Activated CD4-positive, alpha-beta T cell treated with anti-CD3 and anti-CD28 coated beads, Interleukin-2, amount 10 ng/mL, durations not matched to agents 24 days and 14 days (primary cell): ENCODE data around the gene TEX2. TPM values are rescaled to one million over a fixed set of nuclear protein-coding genes. Genes with fewer than 3 reads are reported as not detected.
"Not testable (repeated sequence)": the region's sequence is repeated elsewhere in the genome, so short reads cannot be mapped to it uniquely, and the experiment has no call there.

ENCODE experiments used
- DNase-seq: peaks from one replicate; pipeline ENCODE4 v3.0.0; 2022
- H3K27ac Mint-ChIP-seq: one replicate; pipeline ENCODE4 v1.8.0; 2022; ENCODE audit warnings: mild to moderate bottlenecking, mixed read lengths
- H3K27me3 Mint-ChIP-seq: one replicate; pipeline ENCODE4 v1.8.0; 2022; ENCODE audit warnings: mixed read lengths
- H3K36me3 Mint-ChIP-seq: one replicate; pipeline ENCODE4 v1.8.0; 2022; ENCODE audit warnings: low read depth, mild to moderate bottlenecking, mixed read lengths
- H3K4me1 Mint-ChIP-seq: one replicate; pipeline ENCODE4 v1.8.0; 2021; ENCODE audit warnings: mixed read lengths
- H3K4me3 Mint-ChIP-seq: one replicate; pipeline ENCODE4 v1.8.0; 2022; ENCODE audit warnings: mild to moderate bottlenecking, moderate library complexity, mixed read lengths
- H3K9me3 Mint-ChIP-seq: one replicate; pipeline ENCODE4 v1.8.0; 2021; ENCODE audit warnings: mixed read lengths
- intact Hi-C: fragments of 100-400 bp; cut with micrococcal nuclease; formaldehyde crosslinking; loops from one replicate; pipeline ENCODE4 v1.15.1; 2023
- total RNA-seq: library from RNA; stranded (reverse); gene quantifications from 2 replicates; pipeline ENCODE4 v1.2.3, GENCODE V29; 2022

The TEX2 gene
- total RNA-seq, 1 donor from 2014 or later, result 22.2 TPM

DNA sequence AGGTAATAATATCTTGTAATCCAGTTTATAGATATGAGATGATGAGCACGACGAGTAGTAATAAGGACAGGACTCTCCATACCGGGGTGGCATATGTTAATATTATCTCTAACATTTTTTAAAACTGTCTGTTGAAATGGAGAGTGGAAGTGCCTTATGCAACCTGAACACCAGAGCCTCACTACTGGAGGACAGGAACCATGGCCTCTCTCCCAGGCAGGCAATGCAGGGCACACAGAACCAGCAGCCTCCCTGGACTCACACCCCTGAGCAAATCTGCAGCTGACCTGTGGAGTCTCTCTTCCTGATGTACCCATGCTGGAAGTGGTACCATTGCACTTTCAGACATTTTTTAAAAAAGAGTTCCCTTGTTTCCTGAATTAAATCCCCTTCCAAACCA, 78.0 kb downstream of the TEX2 start:
- peaks cover 22% of the 10 kb centered on the region for H3K36me3 Mint-ChIP-seq
- H3K9me3 Mint-ChIP-seq, result no peaks in the 10 kb centered on the region
- H3K4me3 Mint-ChIP-seq, result no peak overlapping the region
- peaks cover 16% of the 10 kb centered on the region for H3K4me1 Mint-ChIP-seq
- no peak for DNase-seq
- intact Hi-C loops, result no loop called here
- no peaks in the 10 kb centered on the region for H3K27me3 Mint-ChIP-seq
- no peak overlapping the region for H3K27ac Mint-ChIP-seq

- H3K27ac Mint-ChIP-seq, result no peak overlapping the region
These were observed 79.2 kb downstream of the TEX2 start for GRCh38 chr17:64183815-64184214.

DNA sequence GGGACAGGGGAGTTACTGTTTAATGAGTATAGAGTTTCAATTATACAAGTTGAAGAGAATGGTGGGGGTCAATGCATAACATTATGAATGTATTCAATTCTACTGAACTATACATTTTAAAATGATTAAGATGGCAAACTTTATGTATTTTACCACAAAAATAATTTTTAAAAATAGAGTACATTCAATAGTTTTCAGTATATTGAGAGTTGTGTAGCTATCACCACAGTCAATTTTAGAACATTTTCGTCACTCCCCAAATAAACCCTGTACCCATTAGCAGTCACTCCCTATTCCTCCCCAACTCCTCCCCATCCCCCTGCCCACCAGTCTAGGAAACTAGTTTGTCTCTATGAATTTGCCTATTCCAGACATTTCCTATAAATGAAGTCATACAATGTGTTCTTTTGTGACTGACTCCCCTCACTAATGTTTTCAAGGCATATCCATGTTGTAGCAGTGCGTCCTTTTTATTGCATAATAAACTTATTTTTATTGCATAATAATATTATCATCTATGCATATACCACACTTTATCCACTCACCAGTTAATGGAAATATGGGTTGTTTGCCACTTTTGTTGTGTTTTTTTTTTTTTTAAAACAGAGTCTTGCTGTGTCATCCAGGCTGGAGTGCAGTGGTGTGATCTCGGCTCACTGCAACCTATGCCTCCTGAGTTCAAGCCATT, 80.6 kb downstream of the TEX2 start:
- Mint-ChIP-seq H3K27ac (no peak overlapping the region), H3K4me1 (peaks cover 16% of the 10 kb centered on the region), H3K4me3 (no peak overlapping the region), H3K36me3 (peaks cover 21% of the 10 kb centered on the region), H3K9me3 (no peaks in the 10 kb centered on the region), H3K27me3 (no peaks in the 10 kb centered on the region)
- no peak for DNase-seq
- intact Hi-C loops, result no loop called here

More at GRCh38 chr17:64183815-64184214, 79.2 kb downstream of the TEX2 start:
- no peak overlapping the region for H3K4me3 Mint-ChIP-seq
- peaks cover 16% of the 10 kb centered on the region for H3K4me1 Mint-ChIP-seq
- peaks cover 26% of the 10 kb centered on the region for H3K36me3 Mint-ChIP-seq
- intact Hi-C loops, result no loop called here
- H3K9me3 Mint-ChIP-seq, result no peaks in the 10 kb centered on the region
- no peak for DNase-seq
- H3K27me3 Mint-ChIP-seq, result no peaks in the 10 kb centered on the region

GRCh38 chr17:64180089-64181073, 82.7 kb downstream of the TEX2 start:
- Mint-ChIP-seq H3K27ac (no peak overlapping the region), H3K27me3 (no peaks in the 10 kb centered on the region), H3K36me3 (peaks cover 19% of the 10 kb centered on the region), H3K4me3 (no peak overlapping the region), H3K9me3 (no peaks in the 10 kb centered on the region), H3K4me1 (peaks cover 14% of the 10 kb centered on the region)
- no peak for DNase-seq
- intact Hi-C loops, result no loop called here

DNA sequence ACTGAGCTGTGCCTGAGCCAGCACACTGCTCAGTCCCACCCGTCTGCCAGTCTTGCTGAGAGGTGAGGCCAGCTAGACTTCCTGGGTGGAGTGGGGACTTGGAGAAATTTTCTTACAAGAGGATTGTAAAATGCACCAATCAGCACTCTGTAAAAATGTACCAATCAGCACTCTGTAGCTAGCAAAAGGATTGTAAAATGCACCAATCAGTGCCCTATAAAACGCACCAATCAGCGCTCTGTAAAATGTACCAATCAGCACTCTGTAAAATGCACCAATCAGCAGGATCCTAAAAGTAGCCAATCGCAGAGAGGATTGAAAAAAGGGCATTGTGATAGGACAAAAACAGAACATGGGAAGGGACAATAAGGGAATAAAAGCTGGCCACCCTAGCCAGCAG, 84.0 kb downstream of the TEX2 start:
- peaks cover 16% of the 10 kb centered on the region for H3K36me3 Mint-ChIP-seq
- H3K4me1 Mint-ChIP-seq, H3K27ac Mint-ChIP-seq, intact Hi-C loops, DNase-seq, H3K4me3 Mint-ChIP-seq, H3K27me3 Mint-ChIP-seq, H3K9me3 Mint-ChIP-seq: not testable (repeated sequence)

DNA sequence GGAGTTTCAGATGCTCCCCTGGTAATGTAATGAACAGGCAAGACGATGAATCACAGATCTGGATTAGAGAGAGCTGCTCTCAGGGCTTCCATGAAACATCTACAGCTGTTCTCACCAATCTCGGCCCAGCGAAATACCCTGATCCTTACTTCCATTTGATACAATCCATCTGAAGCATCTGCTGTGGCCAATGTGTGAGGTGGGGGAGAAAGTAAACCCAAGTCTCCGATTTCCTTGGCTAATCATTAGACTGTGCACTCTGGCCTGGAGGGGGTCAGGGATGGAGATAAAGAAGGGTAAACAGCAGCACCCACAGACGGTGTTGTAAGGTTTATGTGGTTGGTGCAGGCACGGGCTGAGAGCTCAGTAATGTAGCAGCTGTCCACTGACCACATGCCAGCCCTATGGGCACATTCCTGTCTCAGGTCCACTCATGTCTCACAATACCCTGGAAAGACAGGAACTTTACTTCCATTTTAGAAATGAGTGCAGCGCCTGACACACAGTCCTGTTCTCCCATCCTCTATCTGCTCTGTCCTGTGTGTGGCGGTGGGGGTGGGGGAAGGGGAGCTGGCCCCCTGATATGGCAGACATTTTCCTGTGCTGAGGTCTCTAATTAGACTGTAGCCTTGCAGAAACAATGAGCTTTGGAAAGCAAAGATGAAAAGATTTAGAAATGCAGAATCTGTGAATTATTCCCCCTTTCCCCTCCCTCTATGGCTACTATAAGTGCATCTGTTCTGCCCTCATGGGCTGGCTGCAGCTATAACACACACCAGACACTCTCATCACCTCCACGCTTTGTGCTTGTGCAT, 84.8 kb downstream of the TEX2 start:
- Mint-ChIP-seq H3K4me1 (no peaks in the 10 kb centered on the region), H3K27ac (no peak overlapping the region), H3K4me3 (no peak overlapping the region), H3K27me3 (no peaks in the 10 kb centered on the region), H3K9me3 (no peaks in the 10 kb centered on the region), H3K36me3 (peaks cover 16% of the 10 kb centered on the region)
- intact Hi-C loops, result no loop called here
- DNase-seq, result no peak

DNA sequence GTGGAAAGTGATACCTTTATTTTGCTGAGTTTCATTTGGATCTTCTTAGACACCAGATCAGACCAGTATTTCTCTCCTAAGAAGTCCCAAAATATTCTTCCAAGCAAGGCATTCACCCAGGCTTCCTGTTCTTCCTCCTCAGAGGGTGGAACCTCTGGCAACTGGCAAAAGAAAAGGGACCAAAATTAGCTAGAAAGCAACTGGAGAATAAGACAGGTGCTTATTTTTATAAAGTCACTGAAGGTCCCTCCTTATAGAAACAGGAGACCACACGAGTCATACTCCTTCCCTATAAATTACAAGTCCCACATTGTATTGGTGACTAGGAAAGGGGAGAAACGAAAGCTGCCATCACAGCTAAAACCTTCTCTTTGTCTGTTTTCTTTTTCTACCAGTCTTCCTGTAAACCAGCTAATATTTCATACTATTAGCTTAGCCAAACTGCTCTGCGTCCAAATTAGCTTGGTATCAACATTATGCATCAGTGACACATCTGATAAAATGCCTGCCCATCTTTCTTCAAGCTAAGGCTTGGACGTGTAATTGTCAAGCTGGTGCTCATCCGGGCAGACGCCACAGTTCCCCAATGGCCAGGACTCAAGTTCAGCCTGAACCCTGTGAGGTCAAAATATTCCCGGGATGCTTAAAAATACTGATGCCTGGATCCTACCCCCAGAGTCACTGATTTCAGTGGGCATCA, 85.6 kb downstream of the TEX2 start:
- Mint-ChIP-seq H3K36me3 (peaks cover 16% of the 10 kb centered on the region), H3K4me1 (no peaks in the 10 kb centered on the region), H3K4me3 (no peak overlapping the region), H3K27me3 (no peaks in the 10 kb centered on the region), H3K27ac (no peak overlapping the region), H3K9me3 (no peaks in the 10 kb centered on the region)
- DNase-seq, result no peak
- intact Hi-C loops, result no loop called here

DNA sequence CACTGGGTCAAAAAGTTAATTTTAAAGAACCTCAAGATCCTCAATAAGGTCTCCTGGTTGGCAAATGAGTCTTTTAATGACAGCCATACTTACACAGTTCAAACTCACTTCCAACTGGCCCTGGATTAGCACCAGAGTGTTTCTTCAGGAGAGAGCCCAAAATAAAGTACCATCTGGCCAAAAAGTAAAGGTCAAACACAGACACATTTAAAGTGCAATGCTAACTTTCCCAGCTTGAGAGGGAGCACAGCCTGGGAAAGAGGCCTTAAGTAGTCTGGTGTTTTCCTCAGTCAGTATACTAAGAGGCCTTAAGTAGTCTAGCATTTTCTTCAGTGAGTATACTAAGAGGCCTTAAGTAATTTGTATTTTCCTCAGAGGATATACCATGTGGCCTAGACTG, 86.5 kb downstream of the TEX2 start:
- no peak overlapping the region for H3K27ac Mint-ChIP-seq
- intact Hi-C loops, result no loop called here
- DNase-seq, result no peak
- H3K27me3 Mint-ChIP-seq, result no peaks in the 10 kb centered on the region
- H3K4me1 Mint-ChIP-seq, result no peaks in the 10 kb centered on the region
- H3K36me3 Mint-ChIP-seq, result peaks cover 16% of the 10 kb centered on the region
- H3K9me3 Mint-ChIP-seq, result no peaks in the 10 kb centered on the region
- H3K4me3 Mint-ChIP-seq, result no peak overlapping the region

DNA sequence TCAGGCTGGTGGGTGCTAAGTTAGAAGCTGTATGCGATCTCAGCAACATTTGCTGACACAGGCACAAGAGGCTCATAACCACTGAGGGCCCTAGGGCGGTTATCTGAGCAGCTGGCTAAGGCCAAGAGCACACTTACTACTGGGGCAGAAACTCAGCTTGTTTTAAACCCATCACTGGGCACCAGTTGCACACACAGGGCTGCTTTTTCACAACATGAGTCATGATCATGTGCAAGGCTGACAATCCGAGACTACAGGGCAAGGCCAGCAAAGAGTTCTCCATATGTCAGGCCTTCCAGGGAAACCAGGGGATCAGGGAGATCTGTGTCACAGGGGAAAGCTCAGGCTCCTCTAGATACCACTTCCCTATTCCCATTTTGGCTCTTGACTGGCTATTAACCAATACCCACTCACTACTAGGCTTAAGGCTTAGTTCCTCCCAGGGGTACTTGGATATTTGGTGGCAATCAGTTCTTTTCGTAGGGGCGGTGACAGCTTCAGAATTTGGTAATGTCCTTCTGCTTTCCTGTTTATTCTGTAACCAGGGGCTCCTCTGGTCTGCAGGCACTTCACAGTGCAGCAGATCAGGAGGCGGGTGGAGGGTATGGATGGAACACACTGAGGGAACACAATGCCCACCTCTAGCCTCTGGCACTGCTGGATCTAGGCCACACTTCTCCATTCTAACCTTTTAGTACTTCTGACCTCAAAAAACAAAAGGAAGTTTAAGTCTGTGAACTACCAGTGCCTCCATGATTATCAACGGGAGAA, 88.2 kb downstream of the TEX2 start:
- DNase-seq, result no peak
- H3K27ac Mint-ChIP-seq, result no peak overlapping the region
- H3K4me1 Mint-ChIP-seq, result no peaks in the 10 kb centered on the region
- H3K36me3 Mint-ChIP-seq, result peaks cover 23% of the 10 kb centered on the region
- intact Hi-C loops, result no loop called here
- no peaks in the 10 kb centered on the region for H3K9me3 Mint-ChIP-seq
- H3K4me3 Mint-ChIP-seq, result no peak overlapping the region
- no peaks in the 10 kb centered on the region for H3K27me3 Mint-ChIP-seq

DNA sequence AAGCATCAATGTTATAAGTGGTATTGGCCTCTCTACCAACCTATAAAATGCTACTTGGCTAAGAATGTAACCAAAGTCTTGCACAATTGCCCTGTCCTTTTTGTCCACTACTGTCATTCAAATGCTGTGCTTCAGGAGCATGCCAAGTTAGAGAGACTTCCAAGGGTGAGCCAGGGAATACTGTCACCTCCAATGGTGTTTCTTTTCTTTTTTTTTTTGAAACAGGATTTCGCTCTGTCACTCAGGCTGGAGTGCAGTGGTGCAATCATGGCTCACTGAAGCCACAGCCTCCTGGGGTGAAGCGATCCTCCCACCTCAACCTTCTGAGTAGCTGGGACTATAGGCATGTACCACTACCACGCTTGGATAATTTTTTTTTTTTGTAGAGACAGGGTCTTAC, 89.4 kb downstream of the TEX2 start:
- peaks cover 19% of the 10 kb centered on the region for H3K36me3 Mint-ChIP-seq
- no peaks in the 10 kb centered on the region for H3K4me1 Mint-ChIP-seq
- H3K27me3 Mint-ChIP-seq, result no peaks in the 10 kb centered on the region
- intact Hi-C loops, result no loop called here
- H3K9me3 Mint-ChIP-seq, result no peaks in the 10 kb centered on the region
- H3K27ac Mint-ChIP-seq, result no peak overlapping the region
- H3K4me3 Mint-ChIP-seq, result no peak overlapping the region
- no peak for DNase-seq

GRCh38 chr17:64172510-64172909, 90.5 kb downstream of the TEX2 start:
- H3K9me3 Mint-ChIP-seq, result no peaks in the 10 kb centered on the region
- no peaks in the 10 kb centered on the region for H3K4me1 Mint-ChIP-seq
- intact Hi-C loops, result no loop called here
- no peak overlapping the region for H3K4me3 Mint-ChIP-seq
- H3K36me3 Mint-ChIP-seq, result peaks cover 22% of the 10 kb centered on the region
- no peak overlapping the region for H3K27ac Mint-ChIP-seq
- no peaks in the 10 kb centered on the region for H3K27me3 Mint-ChIP-seq
- DNase-seq, result no peak

DNA sequence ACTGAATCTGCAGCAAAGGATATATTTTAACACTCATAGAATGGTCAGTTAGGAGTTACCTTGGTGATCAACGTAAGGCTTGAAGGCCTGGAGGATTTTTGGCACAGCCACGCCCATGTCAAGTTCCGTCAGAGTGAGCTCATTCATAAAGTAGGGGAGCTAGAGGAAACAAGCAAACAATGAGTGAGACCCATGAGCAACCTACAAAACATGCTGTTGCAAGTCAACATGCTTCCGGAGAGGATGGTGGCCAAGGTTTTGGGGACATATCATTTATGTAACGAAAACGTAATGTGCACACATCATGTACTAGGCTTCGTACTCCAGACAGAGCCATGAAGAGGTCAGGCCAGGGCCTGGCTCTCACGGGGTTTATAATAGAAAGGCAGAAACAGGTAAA, 92.0 kb downstream of the TEX2 start:
- H3K4me1 Mint-ChIP-seq, result no peaks in the 10 kb centered on the region
- intact Hi-C loops, result no loop called here
- no peak for DNase-seq
- no peaks in the 10 kb centered on the region for H3K27me3 Mint-ChIP-seq
- no peak overlapping the region for H3K27ac Mint-ChIP-seq
- H3K9me3 Mint-ChIP-seq, result no peaks in the 10 kb centered on the region
- peaks cover 22% of the 10 kb centered on the region for H3K36me3 Mint-ChIP-seq
- H3K4me3 Mint-ChIP-seq, result no peak overlapping the region

GRCh38 chr17:64170286-64170685, 92.8 kb downstream of the TEX2 start:
- Mint-ChIP-seq H3K9me3 (no peaks in the 10 kb centered on the region), H3K27ac (no peak overlapping the region), H3K4me3 (no peak overlapping the region), H3K36me3 (peaks cover 22% of the 10 kb centered on the region), H3K27me3 (no peaks in the 10 kb centered on the region), H3K4me1 (no peaks in the 10 kb centered on the region)
- DNase-seq, result no peak
- intact Hi-C loops, result no loop called here
